HG03103 (cell line): ENCODE data around the gene OXNAD1.
A peak's percentile ranks its signal among the peaks of the same experiment; 100 is the strongest.

Source experiments
- ATAC-seq: cut with Tn5 transposase; IDR thresholded peaks from one replicate; pipeline ENCODE4 v1.9.1; 2021; ENCODE audit warnings: low read depth; ENCODE audit not compliant: unreplicated experiment

Gene OXNAD1, protein sequence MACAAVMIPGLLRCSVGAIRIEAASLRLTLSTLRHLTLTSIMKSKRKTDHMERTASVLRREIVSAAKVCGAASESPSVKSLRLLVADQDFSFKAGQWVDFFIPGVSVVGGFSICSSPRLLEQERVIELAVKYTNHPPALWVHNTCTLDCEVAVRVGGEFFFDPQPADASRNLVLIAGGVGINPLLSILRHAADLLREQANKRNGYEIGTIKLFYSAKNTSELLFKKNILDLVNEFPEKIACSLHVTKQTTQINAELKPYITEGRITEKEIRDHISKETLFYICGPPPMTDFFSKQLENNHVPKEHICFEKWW

DNA sequence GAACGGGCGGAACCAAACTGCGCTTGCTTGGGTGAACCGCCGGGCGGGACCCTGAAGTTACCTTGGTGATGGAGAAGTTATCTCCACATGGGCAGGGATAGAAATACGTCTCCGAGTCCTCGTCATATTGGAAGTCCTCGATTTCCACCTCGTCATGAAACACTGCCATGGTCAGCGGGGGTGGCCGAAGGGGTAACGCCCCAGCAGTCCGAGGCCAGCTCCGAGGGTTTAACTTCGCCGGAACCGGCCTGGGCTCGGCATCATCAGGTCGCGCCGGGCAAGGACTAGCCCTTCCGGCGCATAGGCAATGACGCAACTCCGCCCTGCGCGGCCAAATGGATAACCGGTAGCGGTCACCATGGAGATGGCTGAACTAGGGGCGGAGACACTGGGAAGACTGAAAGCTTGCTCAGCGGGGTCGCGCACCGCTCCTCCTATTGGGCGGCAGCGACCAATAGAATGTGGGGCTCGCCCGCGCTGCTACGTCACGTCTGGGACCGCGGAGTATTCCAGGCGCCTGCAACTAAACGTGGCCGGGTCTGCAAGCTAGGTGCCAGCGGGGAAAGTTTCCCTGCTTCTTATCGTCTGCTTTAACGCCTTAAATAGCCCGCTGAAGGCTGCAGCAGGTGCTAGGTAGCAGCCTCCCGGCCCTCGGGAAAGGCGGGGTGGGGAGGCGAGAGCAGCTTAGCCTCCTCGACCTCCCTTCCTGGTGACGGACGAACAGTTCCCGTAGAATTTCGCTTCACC, at the start of gene OXNAD1, which contains the start of gene DPH3:
TSS of gene OXNAD1 (plus strand) at position 505 of the 747 bp plus-strand sequence. CDS start 5,741 bp downstream, outside the sequence.
TSS of gene DPH3 (minus strand) at position 236 of the 747 bp plus-strand sequence. CDS start at position 169, 67 bp downstream.
- peak; percentile 99 for ATAC-seq

DNA sequence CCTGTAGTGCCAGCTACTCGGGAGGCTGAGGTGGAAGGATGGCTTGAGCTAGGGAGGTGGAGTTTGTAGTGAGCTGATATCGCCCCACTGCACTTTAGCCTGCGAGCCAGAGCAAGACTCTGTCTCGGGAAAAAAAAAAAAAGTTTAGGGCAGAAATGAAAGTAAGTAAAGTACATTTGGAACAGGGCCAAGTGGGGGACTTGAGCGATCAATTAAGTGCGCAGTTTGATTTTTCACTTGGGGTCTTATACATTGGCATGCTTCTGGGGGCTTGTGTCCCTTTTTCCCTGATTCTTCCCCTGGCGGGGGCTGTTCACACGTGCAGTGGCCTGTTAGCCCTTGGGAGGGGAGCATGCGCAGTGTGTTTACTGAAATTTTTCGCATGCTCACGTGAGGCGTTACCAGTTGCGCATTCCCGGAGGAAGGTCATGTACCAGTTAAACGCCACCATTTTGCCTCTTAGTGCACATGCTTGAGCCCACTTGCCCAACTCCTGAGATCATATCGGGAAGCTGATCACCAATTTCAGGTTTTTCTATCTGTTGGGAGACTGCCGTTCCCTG, 48.6 kb upstream of the OXNAD1 start:
- no peak for ATAC-seq

DNA sequence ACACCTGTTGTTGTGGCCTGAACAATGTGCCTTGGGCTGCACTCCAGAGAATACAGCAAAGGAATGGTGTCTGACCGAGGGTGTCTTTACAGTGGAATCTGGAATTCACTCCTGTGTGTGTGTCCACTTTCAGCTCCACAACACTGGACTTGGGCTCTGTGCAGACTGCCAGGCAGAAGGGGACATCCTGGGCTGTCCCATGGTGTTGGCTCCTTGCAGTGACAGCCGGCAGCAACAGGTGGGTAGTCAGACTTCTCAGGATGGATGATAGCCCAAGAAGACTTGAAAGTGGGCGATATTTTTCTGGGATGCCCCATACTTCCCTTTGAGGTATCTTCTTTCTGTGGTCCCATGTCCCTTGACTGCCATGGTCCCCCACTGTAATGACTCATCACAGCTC, 45.2 kb upstream of the OXNAD1 start:
- ATAC-seq: no peak

- ATAC-seq: no peak
These were observed 43.0 kb upstream of the OXNAD1 start for GRCh38 chr3:16221990-16222389.

GRCh38 chr3:16222547-16222946, 42.5 kb upstream of the OXNAD1 start:
- ATAC-seq: no peak

DNA sequence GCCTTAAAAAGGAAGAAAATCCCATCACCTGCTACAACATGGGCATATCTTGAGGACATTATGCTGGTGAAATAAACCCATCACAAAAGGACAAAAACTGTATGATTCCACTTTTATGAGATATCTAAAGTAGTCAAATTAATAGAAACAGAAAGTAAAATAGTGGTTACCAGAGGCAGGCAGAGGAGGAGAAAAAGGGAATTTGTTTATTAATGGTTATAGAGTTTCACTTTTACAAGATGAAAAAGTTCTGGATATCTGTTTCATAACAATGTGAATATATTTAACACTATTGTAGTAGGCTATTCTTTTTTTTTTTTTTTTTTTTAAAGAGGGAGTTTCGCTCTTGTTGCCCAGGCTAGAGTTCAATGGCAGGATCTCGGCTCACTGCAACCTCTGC, 40.7 kb upstream of the OXNAD1 start:
- ATAC-seq: no peak

GRCh38 chr3:16227566-16227965, 37.4 kb upstream of the OXNAD1 start:
- no peak for ATAC-seq

DNA sequence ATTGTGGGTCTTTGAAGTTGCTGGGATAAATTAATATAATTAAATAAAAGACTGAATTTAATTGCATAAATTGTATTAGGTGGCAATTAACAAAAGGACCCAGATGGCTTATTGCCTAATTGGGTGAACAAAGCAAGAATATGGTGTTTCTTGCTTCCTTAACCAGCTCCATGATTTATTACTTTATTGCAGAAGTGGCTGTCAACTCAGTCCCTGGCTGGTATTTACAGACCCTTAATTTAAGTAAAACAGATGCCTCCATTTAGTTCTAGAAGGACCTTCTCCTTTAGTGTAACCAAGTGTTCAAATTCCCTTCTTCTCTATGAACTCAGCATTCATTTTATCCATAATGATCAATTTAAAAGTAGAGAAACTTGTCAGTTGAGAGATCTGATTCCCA, 35.3 kb upstream of the OXNAD1 start:
- ATAC-seq: no peak

- no peak for ATAC-seq
These were observed 33.0 kb upstream of the OXNAD1 start for GRCh38 chr3:16231983-16232382.

- no peak for ATAC-seq
These were observed 31.2 kb upstream of the OXNAD1 start for GRCh38 chr3:16233806-16234205.

- no peak for ATAC-seq
These were observed 30.7 kb upstream of the OXNAD1 start for GRCh38 chr3:16234281-16234680.

DNA sequence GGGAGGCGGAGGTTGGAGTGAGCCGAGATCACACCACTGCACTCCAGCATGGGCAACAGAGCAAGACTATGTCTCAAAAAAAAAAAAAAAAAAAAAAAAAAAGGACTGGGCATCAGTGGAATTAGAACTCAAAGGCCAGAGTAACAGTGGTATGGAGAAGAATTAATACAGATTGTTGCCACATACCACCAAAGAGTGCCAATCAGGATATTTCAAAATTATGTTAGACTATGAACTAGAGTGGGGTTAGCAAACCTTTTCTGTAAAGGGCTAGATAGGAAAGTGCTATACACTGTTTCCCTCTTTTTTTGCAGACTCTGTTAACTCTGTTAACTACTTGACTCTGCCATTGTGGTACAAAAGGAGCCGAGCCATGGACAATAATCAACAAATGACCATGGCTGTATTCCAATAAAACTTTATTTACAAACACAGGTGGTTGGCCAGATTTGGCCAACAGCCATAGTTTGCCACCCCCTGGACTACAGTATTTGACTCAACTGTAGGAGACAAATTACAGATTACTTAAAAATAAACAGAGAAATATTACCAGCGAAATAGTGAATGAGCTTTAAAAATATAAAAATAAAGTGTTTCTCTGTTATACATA, 28.9 kb upstream of the OXNAD1 start:
- ATAC-seq: no peak

DNA sequence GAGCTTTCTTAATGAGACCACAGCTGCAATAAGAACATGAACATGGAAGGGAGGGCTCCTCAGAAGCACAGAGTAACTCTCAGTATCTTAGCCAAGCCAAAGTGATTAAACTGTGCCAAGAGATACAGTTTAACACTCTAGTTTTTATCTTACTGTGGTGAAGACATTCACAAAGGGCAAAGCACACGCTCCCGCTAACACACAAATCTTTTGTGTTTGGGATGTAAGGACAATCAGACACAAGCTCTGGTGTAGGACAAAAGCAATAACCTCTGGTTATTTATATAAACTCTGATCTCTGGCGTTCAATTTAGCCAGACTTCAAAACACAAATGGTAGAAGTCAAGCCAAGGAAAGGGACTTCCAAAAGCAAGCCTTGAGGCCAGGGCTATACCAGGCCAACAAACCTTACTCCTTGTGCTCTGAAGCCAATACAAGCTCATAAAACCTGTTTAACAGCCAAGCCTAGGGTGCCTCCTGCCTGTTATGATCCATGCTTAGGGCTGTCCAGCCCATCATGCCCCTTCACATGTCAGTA, 28.1 kb upstream of the OXNAD1 start:
- no peak for ATAC-seq

DNA sequence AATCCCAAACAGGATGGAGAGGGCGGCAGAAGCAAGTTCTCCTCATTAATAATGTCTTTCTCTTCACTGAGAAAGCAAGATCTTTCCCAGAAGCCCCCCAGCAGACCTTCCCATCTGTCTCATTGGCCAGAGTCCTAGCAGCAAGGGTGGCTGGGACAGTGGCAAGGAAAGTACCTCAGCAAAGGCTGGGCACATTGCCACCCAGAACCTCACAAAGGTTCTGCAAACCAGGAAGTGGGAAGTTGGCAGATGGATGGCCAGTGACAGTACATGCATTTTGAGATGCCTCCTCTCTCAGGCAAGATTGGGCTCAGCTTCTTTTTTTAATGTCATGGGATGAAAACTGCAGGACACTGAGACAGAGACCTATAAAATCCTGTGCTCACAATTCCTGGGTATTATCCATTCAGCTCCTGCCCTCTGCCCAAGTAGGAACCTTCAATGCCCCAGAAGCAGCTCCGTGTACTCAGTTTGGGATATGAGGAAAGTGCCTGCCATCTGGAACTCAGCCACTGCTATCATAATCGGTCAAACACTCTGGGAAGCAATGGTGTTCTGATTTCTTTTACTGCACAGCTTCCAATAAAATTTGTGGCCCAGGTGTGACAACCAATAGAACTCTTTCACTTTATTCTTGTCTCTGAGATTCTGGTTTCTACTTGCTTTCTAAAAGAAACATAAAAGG, 25.8 kb upstream of the OXNAD1 start:
- ATAC-seq: no peak

DNA sequence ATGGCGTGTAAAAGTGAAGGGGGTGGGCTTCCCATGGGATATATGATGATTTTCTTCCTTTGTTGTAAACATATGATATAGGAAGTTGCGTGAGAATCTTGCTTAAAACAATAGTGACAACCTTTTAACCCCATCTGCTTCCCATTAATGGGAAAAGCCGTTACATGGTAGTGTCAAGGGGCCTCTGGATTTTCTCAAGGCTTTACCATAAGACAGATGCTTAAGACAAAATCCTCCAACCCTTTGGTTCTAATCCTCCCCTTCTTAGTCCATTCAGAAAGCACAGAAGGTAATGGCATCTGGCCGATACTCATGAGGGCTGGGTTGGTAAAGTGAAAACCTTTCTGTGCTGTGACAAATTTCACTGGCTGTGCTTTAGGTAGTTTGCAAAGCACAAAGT, 25.2 kb upstream of the OXNAD1 start:
- no peak for ATAC-seq

- ATAC-seq: no peak
These were observed 24.6 kb upstream of the OXNAD1 start for GRCh38 chr3:16240229-16241023.

- ATAC-seq: no peak
These were observed 23.8 kb upstream of the OXNAD1 start for GRCh38 chr3:16241225-16241624.

GRCh38 chr3:16242177-16242576, 22.8 kb upstream of the OXNAD1 start:
- ATAC-seq: no peak

- no peak for ATAC-seq
These were observed 21.1 kb upstream of the OXNAD1 start for GRCh38 chr3:16243706-16244490.
